DMS 273 treated with DMSO at 0.1 percent for 48 hours (cell line): ENCODE measurements around the gene UGT2A1.

Source experiments
- DNase-seq: peaks from one replicate; lab custom pipeline; 2025; lab: John Stamatoyannopoulos, UW

Gene UGT2A1

GRCh38 chr4:69589884-69590283, 63.2 kb downstream of the UGT2A1 start:
- DNase-seq = no peak

- DNase-seq = no peak
Measured at GRCh38 chr4:69584135-69584534, 68.9 kb downstream of the UGT2A1 start.

GRCh38 chr4:69583543-69583942, 69.5 kb downstream of the UGT2A1 start:
- DNase-seq = no peak

- DNase-seq = no peak
Measured at GRCh38 chr4:69577245-69577644, 75.8 kb downstream of the UGT2A1 start.

- no peak for DNase-seq
Measured at GRCh38 chr4:69576251-69576877, 76.7 kb downstream of the UGT2A1 start.

GRCh38 chr4:69568787-69569186, 84.3 kb downstream of the UGT2A1 start:
- no peak for DNase-seq

- no peak for DNase-seq
Measured at GRCh38 chr4:69563424-69563823, 89.6 kb downstream of the UGT2A1 start.

- DNase-seq = no peak
Measured at GRCh38 chr4:69549651-69550050, 103.4 kb downstream of the UGT2A1 start.

GRCh38 chr4:69546134-69546765, 106.8 kb downstream of the UGT2A1 start:
- no peak for DNase-seq
